Right renal cortex interstitium (tissue), 3 donors: Measurements from ENCODE around the gene FYTTD1. TPM values are rescaled to one million over a fixed set of nuclear protein-coding genes. Genes with fewer than 3 reads are reported as not detected.

Source experiments
- DNase-seq, 3 donors: peaks; one replicate each; pipeline ENCODE4 v3.0.0-alpha.2; 2013; ENCODE audit warnings: low read depth in 3 of 3, low spot score in 2 of 3
- polyA plus RNA-seq, 3 donors: library from polyadenylated mRNA; unstranded; fragments of 120-200 nt; gene quantifications; one replicate each; pipeline ENCODE4 v1.2.1, GENCODE V29; 2013; ENCODE audit not compliant: insufficient read length in 3 of 3

Gene FYTTD1
- polyA plus RNA-seq, 3 donors, result 99.4 to 111 (median 108) TPM

- DNase-seq, result no peak
Measured at GRCh38 chr3:197829397-197830045, 79.8 kb downstream of the FYTTD1 start.

GRCh38 chr3:197830308-197830966 is 80.8 kb downstream of the FYTTD1 start:
- no peak for DNase-seq

- no peak for DNase-seq
Measured at GRCh38 chr3:197830967-197831313, 81.3 kb downstream of the FYTTD1 start.

GRCh38 chr3:197833930-197834715 is 84.4 kb downstream of the FYTTD1 start:
- no peak for DNase-seq

GRCh38 chr3:197835509-197835908 is 85.8 kb downstream of the FYTTD1 start:
- DNase-seq, result no peak

- no peak for DNase-seq
Measured at GRCh38 chr3:197836244-197836643, 86.6 kb downstream of the FYTTD1 start.

Other genes starting within 250 kb of the FYTTD1 start
- gene BDH1, start 193.9 kb upstream of the FYTTD1 start, polyA plus RNA-seq, result 10 to 100 TPM; 39.9 to 44.2 (median 40.0) TPM
- gene RUBCN, start 13.0 kb upstream of the FYTTD1 start, polyA plus RNA-seq, result 10 to 100 TPM in 1 of 3 donors, 1 to 10 TPM in 2; 9.5 to 10.4 (median 9.6) TPM
- 10 to 100 TPM; 34.4 to 39.5 (median 36.0) TPM for gene LRCH3, start 41.4 kb downstream of the FYTTD1 start, polyA plus RNA-seq
- gene RPL35A, start 200.3 kb downstream of the FYTTD1 start, polyA plus RNA-seq, result 1,000 to 10,000 TPM; 1,654 to 1,728 (median 1,670) TPM
- 1 to 10 TPM; 8.2 to 8.4 (median 8.2) TPM for gene LMLN, start 210.3 kb downstream of the FYTTD1 start, polyA plus RNA-seq